ENCODE measurements around the gene TECTB. TPM values are rescaled to one million over a fixed set of nuclear protein-coding genes. Genes with fewer than 3 reads are reported as not detected.

TECTB gene
- total and polyA plus RNA-seq, 2 donors (not counting 1 experiment from before 2014, with no cell fraction given) = not detected

GRCh38 chr10:112346774-112347173, 63.6 kb downstream of the TECTB start:
- Histone ChIP-seq H3K36me3 (ENCODE audit: control insufficient read depth, insufficient read depth, low read length) (no peaks in the 10 kb centered on the region), H3K9me3 (ENCODE audit: control insufficient read depth, insufficient read depth, low read depth, low read length) (no peaks in the 10 kb centered on the region), H3K9ac (ENCODE audit: insufficient read depth, low read length) (no peak overlapping the region), H3K4me1 (ENCODE audit: control insufficient read depth, extremely low read depth, insufficient read depth, low read length) (no peaks in the 10 kb centered on the region), H3K79me2 (ENCODE audit: control insufficient read depth, insufficient read depth, low read length) (no peaks in the 10 kb centered on the region), H4K20me1 (ENCODE audit: control insufficient read depth, extremely low read depth, insufficient read depth, low read length) (no peaks in the 10 kb centered on the region), H3K27me3 (ENCODE audit: control insufficient read depth, insufficient read depth, low read length) (no peaks in the 10 kb centered on the region), H3K4me2 (ENCODE audit: extremely low read depth, insufficient read depth, low read length) (no peak overlapping the region), H2AFZ (ENCODE audit: low read length) (no peak overlapping the region), H3K27ac (ENCODE audit: insufficient read depth, low read length) (no peak overlapping the region), H3K4me3 (replicated peaks in 1 of 4; ENCODE audit: control extremely low read depth in 1 of 4, insufficient read depth in 1 of 4, low read depth in 3 of 4, low read length in 4 of 4) (no peak overlapping the region)
- TF ChIP-seq, protein P1, sequence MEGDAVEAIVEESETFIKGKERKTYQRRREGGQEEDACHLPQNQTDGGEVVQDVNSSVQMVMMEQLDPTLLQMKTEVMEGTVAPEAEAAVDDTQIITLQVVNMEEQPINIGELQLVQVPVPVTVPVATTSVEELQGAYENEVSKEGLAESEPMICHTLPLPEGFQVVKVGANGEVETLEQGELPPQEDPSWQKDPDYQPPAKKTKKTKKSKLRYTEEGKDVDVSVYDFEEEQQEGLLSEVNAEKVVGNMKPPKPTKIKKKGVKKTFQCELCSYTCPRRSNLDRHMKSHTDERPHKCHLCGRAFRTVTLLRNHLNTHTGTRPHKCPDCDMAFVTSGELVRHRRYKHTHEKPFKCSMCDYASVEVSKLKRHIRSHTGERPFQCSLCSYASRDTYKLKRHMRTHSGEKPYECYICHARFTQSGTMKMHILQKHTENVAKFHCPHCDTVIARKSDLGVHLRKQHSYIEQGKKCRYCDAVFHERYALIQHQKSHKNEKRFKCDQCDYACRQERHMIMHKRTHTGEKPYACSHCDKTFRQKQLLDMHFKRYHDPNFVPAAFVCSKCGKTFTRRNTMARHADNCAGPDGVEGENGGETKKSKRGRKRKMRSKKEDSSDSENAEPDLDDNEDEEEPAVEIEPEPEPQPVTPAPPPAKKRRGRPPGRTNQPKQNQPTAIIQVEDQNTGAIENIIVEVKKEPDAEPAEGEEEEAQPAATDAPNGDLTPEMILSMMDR (conservative IDR thresholded peaks at IDR 0.05 in 1 of 2, IDR thresholded peaks at IDR 0.05 in 1 of 2; ENCODE audit: low read depth in 1 of 2, low read length in 2 of 2) = no peak
- no peak for TF ChIP-seq EZH2 (IDR thresholded peaks at IDR 0.05; ENCODE audit: low read length, missing control alignments)
- no peak for DNase-seq (ENCODE audit: low read depth in 2 of 2)

- Histone ChIP-seq H3K27me3 (ENCODE audit: control insufficient read depth, insufficient read depth, low read length) (no peaks in the 10 kb centered on the region), H3K36me3 (ENCODE audit: control insufficient read depth, insufficient read depth, low read length) (no peaks in the 10 kb centered on the region), H2AFZ (ENCODE audit: low read length) (no peak overlapping the region), H3K4me1 (ENCODE audit: control insufficient read depth, extremely low read depth, insufficient read depth, low read length) (no peaks in the 10 kb centered on the region), H3K27ac (ENCODE audit: insufficient read depth, low read length) (no peak overlapping the region), H3K79me2 (ENCODE audit: control insufficient read depth, insufficient read depth, low read length) (no peaks in the 10 kb centered on the region), H4K20me1 (ENCODE audit: control insufficient read depth, extremely low read depth, insufficient read depth, low read length) (no peaks in the 10 kb centered on the region), H3K9ac (ENCODE audit: insufficient read depth, low read length) (no peak overlapping the region), H3K4me3 (replicated peaks in 1 of 4; ENCODE audit: control extremely low read depth in 1 of 4, insufficient read depth in 1 of 4, low read depth in 3 of 4, low read length in 4 of 4) (no peak overlapping the region), H3K9me3 (ENCODE audit: control insufficient read depth, insufficient read depth, low read depth, low read length) (no peaks in the 10 kb centered on the region), H3K4me2 (ENCODE audit: extremely low read depth, insufficient read depth, low read length) (no peak overlapping the region)
- TF ChIP-seq, protein P1 (conservative IDR thresholded peaks at IDR 0.05 in 1 of 2, IDR thresholded peaks at IDR 0.05 in 1 of 2; ENCODE audit: low read depth in 1 of 2, low read length in 2 of 2) = no peak
- no peak for TF ChIP-seq EZH2 (IDR thresholded peaks at IDR 0.05; ENCODE audit: low read length, missing control alignments)
- no peak for DNase-seq (ENCODE audit: low read depth in 2 of 2)
Observed at GRCh38 chr10:112347709-112348671, 64.8 kb downstream of the TECTB start.

GRCh38 chr10:112348759-112349158, 65.6 kb downstream of the TECTB start:
- no peak for DNase-seq (ENCODE audit: low read depth in 2 of 2)
- H3K36me3 ChIP-seq (ENCODE audit: control insufficient read depth, insufficient read depth, low read length) = no peaks in the 10 kb centered on the region
- no peak overlapping the region for H3K9ac ChIP-seq (ENCODE audit: insufficient read depth, low read length)
- TF ChIP-seq, protein P1 (conservative IDR thresholded peaks at IDR 0.05 in 1 of 2, IDR thresholded peaks at IDR 0.05 in 1 of 2; ENCODE audit: low read depth in 1 of 2, low read length in 2 of 2) = no peak
- no peak for TF ChIP-seq EZH2 (IDR thresholded peaks at IDR 0.05; ENCODE audit: low read length, missing control alignments)
- no peak overlapping the region for H3K4me2 ChIP-seq (ENCODE audit: extremely low read depth, insufficient read depth, low read length)
- H3K9me3 ChIP-seq (ENCODE audit: control insufficient read depth, insufficient read depth, low read depth, low read length) = no peaks in the 10 kb centered on the region
- H3K4me3 ChIP-seq (replicated peaks in 1 of 4; ENCODE audit: control extremely low read depth in 1 of 4, insufficient read depth in 1 of 4, low read depth in 3 of 4, low read length in 4 of 4) = no peak overlapping the region
- H3K4me1 ChIP-seq (ENCODE audit: control insufficient read depth, extremely low read depth, insufficient read depth, low read length) = no peaks in the 10 kb centered on the region
- no peaks in the 10 kb centered on the region for H3K27me3 ChIP-seq (ENCODE audit: control insufficient read depth, insufficient read depth, low read length)
- H3K79me2 ChIP-seq (ENCODE audit: control insufficient read depth, insufficient read depth, low read length) = no peaks in the 10 kb centered on the region
- H4K20me1 ChIP-seq (ENCODE audit: control insufficient read depth, extremely low read depth, insufficient read depth, low read length) = no peaks in the 10 kb centered on the region
- H3K27ac ChIP-seq (ENCODE audit: insufficient read depth, low read length) = no peak overlapping the region
- no peak overlapping the region for H2AFZ ChIP-seq (ENCODE audit: low read length)
